PC-9 (cell line): Measurements from ENCODE around the gene BARHL1. TPM values are rescaled to one million over a fixed set of nuclear protein-coding genes. Genes with fewer than 3 reads are reported as not detected.

Experiments
- BruUV-seq: library from RNA; stranded (reverse); fragments of 400-500 nt; replicated peaks from 2 replicates; lab custom pipeline; 2021; lab: Mats Ljungman, UMichigan
- CTCF ChIA-PET: fragments of 300-600 bp; sonication (Branson Sonifier 250); formaldehyde crosslinking; loops from one replicate; lab custom pipeline; 2022; ENCODE audit warnings: antibody characterized with exemption; lab: Charles Lee
- POLR2A ChIA-PET: fragments of 300-600 bp; sonication (Branson Sonifier 250); formaldehyde crosslinking; loops from one replicate; lab custom pipeline; 2022; ENCODE audit warnings: antibody characterized with exemption; ENCODE audit not compliant: unreplicated experiment; lab: Charles Lee
- DNase-seq, 2 experiments: peaks; one replicate each; pipeline versions ENCODE4 v3.0.0 to v3.0.0-alpha.2; 2015 to 2022; ENCODE audit warnings: mixed read lengths in 1 of 2
- H2AFZ ChIP-seq: fragments of 200-600 bp; sonication (generic); 2 replicates; pipeline ENCODE4 v1.8.1; 2017; ENCODE audit warnings: antibody characterized with exemption
- H3F3A ChIP-seq: fragments of 200-600 bp; sonication (generic); 2 replicates; pipeline ENCODE4 v1.8.1; 2017; ENCODE audit warnings: antibody characterized with exemption, mild to moderate bottlenecking, low read depth; ENCODE audit not compliant: insufficient read depth
- H3K27ac ChIP-seq: fragments of 200-600 bp; sonication (generic); 2 replicates; pipeline ENCODE4 v1.6.1; 2016; ENCODE audit warnings: mixed run types
- H3K27me3 ChIP-seq: fragments of 200-600 bp; sonication (generic); 2 replicates; pipeline ENCODE4 v1.6.1; 2016; ENCODE audit warnings: low read depth, mixed run types; ENCODE audit not compliant: insufficient read depth
- H3K36me3 ChIP-seq: fragments of 200-600 bp; sonication (generic); 2 replicates; pipeline ENCODE4 v1.6.1; 2016; ENCODE audit warnings: low read depth, mixed run types
- H3K4me1 ChIP-seq: fragments of 200-600 bp; sonication (generic); replicated peaks from 2 replicates; pipeline ENCODE4 v1.6.1; 2016; ENCODE audit warnings: mixed run types; ENCODE audit not compliant: insufficient read depth
- H3K4me2 ChIP-seq: fragments of 200-600 bp; sonication (generic); 2 replicates; pipeline ENCODE4 v1.6.1; 2017; ENCODE audit warnings: mixed run types
- H3K4me3 ChIP-seq: fragments of 200-600 bp; sonication (generic); 2 replicates; pipeline ENCODE4 v1.6.1; 2016; ENCODE audit warnings: mixed run types
- H3K79me2 ChIP-seq: fragments of 200-600 bp; sonication (generic); 2 replicates; pipeline ENCODE4 v1.6.1; 2017; ENCODE audit warnings: low read depth, mixed run types
- H3K9me2 ChIP-seq: fragments of 200-600 bp; sonication (generic); 2 replicates; pipeline ENCODE4 v1.8.1; 2017; ENCODE audit warnings: mild to moderate bottlenecking; ENCODE audit not compliant: insufficient read depth
- H3K9me3 ChIP-seq: fragments of 200-600 bp; sonication (generic); 2 replicates; pipeline ENCODE4 v1.8.1; 2016; ENCODE audit warnings: low read depth; ENCODE audit not compliant: insufficient read depth
- H4K20me1 ChIP-seq: fragments of 200-600 bp; sonication (generic); 2 replicates; pipeline ENCODE4 v1.8.1; 2017; ENCODE audit not compliant: insufficient read depth
- EZH2 ChIP-seq: fragments of 200-600 bp; sonication (generic); IDR thresholded peaks from 2 replicates; pipeline ENCODE4 v1.8.0; 2017; ENCODE audit warnings: antibody characterized with exemption, low read depth
- intact Hi-C: fragments of 100-400 bp; cut with micrococcal nuclease; formaldehyde crosslinking; loops from one replicate; pipeline ENCODE4 v1.10.0; 2022; ENCODE audit not compliant: unreplicated experiment
- total RNA-seq: library from RNA; stranded (reverse); gene quantifications from 2 replicates; pipeline ENCODE4 v1.2.3, GENCODE V29; 2021
- TF ChIP-seq, protein P1 (sequence below): fragments of 200-600 bp; sonication (generic); conservative IDR thresholded peaks from 2 replicates; pipeline ENCODE4 v1.6.1; 2017; ENCODE audit warnings: mixed run types, antibody characterized with exemption, mild to moderate bottlenecking, moderate library complexity

BARHL1 gene
- total RNA-seq, 1 experiment from 2014 or later = not detected

DNA sequence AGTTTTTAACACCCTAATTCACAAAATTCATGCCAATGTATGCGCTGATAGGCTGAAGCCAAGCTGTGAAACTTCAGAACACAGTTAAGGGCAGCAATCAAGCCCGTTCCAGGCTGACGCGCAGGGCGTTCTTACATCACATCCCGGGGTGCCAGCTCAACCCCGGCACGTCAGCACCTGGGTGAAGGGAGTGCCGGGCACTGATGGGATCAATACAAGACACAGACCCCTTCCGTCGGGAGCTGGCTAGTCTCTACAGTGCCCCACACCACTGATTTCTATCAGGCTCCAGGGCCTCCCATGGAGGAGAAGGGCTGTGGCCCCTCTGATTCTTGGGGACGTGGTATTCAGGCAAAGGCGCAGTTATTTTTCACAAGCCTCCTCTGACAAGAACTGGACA lies 12.0 kb downstream of the BARHL1 start:
- no TSS peak for BruUV-seq
- Histone ChIP-seq H3K4me1 (no peaks in the 10 kb centered on the region), H3F3A (no peaks in the 10 kb centered on the region), H3K27me3 (no peaks in the 10 kb centered on the region), H3K4me3 (no peak overlapping the region), H3K9me3 (no peaks in the 10 kb centered on the region), H3K36me3 (no peaks in the 10 kb centered on the region), H3K79me2 (no peaks in the 10 kb centered on the region), H3K9me2 (no peaks in the 10 kb centered on the region), H3K4me2 (no peak overlapping the region), H4K20me1 (peaks cover 6% of the 10 kb centered on the region; the same call in 1 of the 2 replicates), H2AFZ (no peak overlapping the region), H3K27ac (no peak overlapping the region)
- no peak for DNase-seq
- POLR2A ChIA-PET = no interaction called here
- intact Hi-C loops = no loop called here
- TF ChIP-seq, protein P1, sequence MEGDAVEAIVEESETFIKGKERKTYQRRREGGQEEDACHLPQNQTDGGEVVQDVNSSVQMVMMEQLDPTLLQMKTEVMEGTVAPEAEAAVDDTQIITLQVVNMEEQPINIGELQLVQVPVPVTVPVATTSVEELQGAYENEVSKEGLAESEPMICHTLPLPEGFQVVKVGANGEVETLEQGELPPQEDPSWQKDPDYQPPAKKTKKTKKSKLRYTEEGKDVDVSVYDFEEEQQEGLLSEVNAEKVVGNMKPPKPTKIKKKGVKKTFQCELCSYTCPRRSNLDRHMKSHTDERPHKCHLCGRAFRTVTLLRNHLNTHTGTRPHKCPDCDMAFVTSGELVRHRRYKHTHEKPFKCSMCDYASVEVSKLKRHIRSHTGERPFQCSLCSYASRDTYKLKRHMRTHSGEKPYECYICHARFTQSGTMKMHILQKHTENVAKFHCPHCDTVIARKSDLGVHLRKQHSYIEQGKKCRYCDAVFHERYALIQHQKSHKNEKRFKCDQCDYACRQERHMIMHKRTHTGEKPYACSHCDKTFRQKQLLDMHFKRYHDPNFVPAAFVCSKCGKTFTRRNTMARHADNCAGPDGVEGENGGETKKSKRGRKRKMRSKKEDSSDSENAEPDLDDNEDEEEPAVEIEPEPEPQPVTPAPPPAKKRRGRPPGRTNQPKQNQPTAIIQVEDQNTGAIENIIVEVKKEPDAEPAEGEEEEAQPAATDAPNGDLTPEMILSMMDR = no peak
- no peak for TF ChIP-seq EZH2
- CTCF ChIA-PET = no interaction called here

DNA sequence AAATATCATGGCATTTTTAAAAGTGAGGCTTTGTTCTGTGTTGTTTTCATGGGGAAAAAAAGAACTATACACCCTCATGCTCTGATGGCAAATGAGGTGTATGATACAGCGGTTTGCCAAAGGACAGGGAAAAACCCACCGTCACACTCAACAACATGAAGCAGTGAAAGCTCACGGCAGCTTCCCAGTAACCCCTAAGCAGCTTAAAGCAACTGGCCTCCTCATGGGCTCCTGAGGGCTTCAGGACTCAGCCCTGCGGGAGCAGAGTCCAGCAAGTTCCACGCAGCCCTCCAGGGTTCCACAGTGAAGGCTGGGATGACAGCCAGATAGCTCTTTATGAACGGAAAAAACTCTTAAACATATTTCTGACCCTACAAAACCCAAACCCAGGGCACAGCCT lies 12.9 kb downstream of the BARHL1 start:
- ChIA-PET POLR2A (no interaction called here), CTCF (no interaction called here)
- Histone ChIP-seq H3K79me2 (no peaks in the 10 kb centered on the region), H3K27me3 (no peaks in the 10 kb centered on the region), H3K9me3 (no peaks in the 10 kb centered on the region), H3F3A (no peaks in the 10 kb centered on the region), H3K4me1 (no peaks in the 10 kb centered on the region), H3K27ac (no peak overlapping the region), H2AFZ (no peak overlapping the region), H3K9me2 (no peaks in the 10 kb centered on the region), H3K36me3 (no peaks in the 10 kb centered on the region), H3K4me2 (no peak overlapping the region), H3K4me3 (no peak overlapping the region), H4K20me1 (peaks cover 6% of the 10 kb centered on the region; the same call in 1 of the 2 replicates)
- intact Hi-C loops = no loop called here
- BruUV-seq = no TSS peak
- DNase-seq = peak in 1 of 2 experiments; percentile 15
- TF ChIP-seq, protein P1 = no peak
- no peak for TF ChIP-seq EZH2

DNA sequence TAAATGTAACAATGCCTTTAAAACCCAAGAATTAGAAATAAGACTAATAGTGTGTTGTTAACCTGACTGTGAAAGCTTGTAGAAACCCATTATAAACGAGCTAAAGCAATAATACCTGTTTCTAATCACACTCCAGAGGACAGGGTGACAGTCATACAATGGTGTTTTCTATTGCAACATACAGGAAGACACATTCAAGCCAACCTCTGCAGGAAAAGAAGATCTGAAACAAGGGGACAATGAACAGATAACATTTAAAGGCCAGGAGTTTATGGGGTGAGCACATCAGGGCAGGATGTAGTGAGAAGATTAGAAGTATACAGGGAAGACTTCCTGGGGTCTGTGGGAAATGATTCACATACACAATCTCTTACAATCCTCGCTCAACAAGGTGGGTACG lies 13.8 kb downstream of the BARHL1 start:
- intact Hi-C loops = no loop called here
- ChIA-PET POLR2A (no interaction called here), CTCF (no interaction called here)
- H3K27ac ChIP-seq = no peak overlapping the region
- H3K4me3 ChIP-seq = no peak overlapping the region
- peaks cover 6% of the 10 kb centered on the region; the same call in 1 of the 2 replicates for H4K20me1 ChIP-seq
- DNase-seq = peak in 1 of 2 experiments; percentile 13
- H3K79me2 ChIP-seq = no peaks in the 10 kb centered on the region
- H3K4me2 ChIP-seq = no peak overlapping the region
- no peak overlapping the region for H2AFZ ChIP-seq
- no TSS peak for BruUV-seq
- H3K4me1 ChIP-seq = no peaks in the 10 kb centered on the region
- no peaks in the 10 kb centered on the region for H3F3A ChIP-seq
- no peaks in the 10 kb centered on the region for H3K9me2 ChIP-seq
- no peaks in the 10 kb centered on the region for H3K27me3 ChIP-seq
- TF ChIP-seq EZH2 = no peak
- TF ChIP-seq, protein P1 = no peak
- H3K36me3 ChIP-seq = peaks cover 6% of the 10 kb centered on the region; the same call in 1 of the 2 replicates
- no peaks in the 10 kb centered on the region for H3K9me3 ChIP-seq
